Esophagus squamous epithelium (tissue), 5 donors: Measurements from ENCODE around the gene SUSD1. TPM values are rescaled to one million over a fixed set of nuclear protein-coding genes. Genes with fewer than 3 reads are reported as not detected.

Experiments used
- DNase-seq: peaks from one replicate; lab custom pipeline; 2025; lab: John Stamatoyannopoulos, UW
- H3K27ac ChIP-seq, 4 donors: fragments of 200-600 bp; sonication (generic); one replicate each; pipeline ENCODE4 v1.5.1; 2016 to 2019; ENCODE audit warnings: mild to moderate bottlenecking in 1 of 4
- H3K27me3 ChIP-seq, 4 donors: fragments of 200-600 bp; sonication (generic); 1 replicate in 3 of 4; 2 replicates in 1 of 4; pipeline versions ENCODE4 v1.5.1 to v1.6.0; 2017 to 2021; ENCODE audit warnings: antibody characterized with exemption in 1 of 4
- H3K36me3 ChIP-seq, 3 donors: fragments of 200-600 bp; sonication (generic); one replicate each; pipeline ENCODE4 v1.5.1; 2016 to 2019
- H3K4me1 ChIP-seq, 3 donors: fragments of 200-600 bp; sonication (generic); one replicate each; pipeline ENCODE4 v1.5.1; 2017 to 2019
- H3K4me3 ChIP-seq, 4 donors: fragments of 200-600 bp; sonication (generic); 1 replicate in 3 of 4; 2 replicates in 1 of 4; pipeline ENCODE4 v1.5.1; 2016 to 2019; ENCODE audit warnings: mild to moderate bottlenecking in 2 of 4, moderate library complexity in 1 of 4
- H3K9me3 ChIP-seq, 3 donors: fragments of 200-600 bp; sonication (generic); one replicate each; pipeline ENCODE4 v1.5.1; 2016 to 2019
- CTCF ChIP-seq, 6 experiments: fragments of 450-650 bp in 4 of 6; fragments of 200-600 bp in 2 of 6; sonication (generic) in 2 of 6; IDR thresholded peaks; one replicate each; pipeline ENCODE4 v1.5.1; 2016 to 2019; ENCODE audit warnings: antibody characterized with exemption in 6 of 6, mild to moderate bottlenecking in 4 of 6, moderate library complexity in 4 of 6
- POLR2A ChIP-seq, 4 donors: fragments of 450-650 bp; IDR thresholded peaks; one replicate each; pipeline ENCODE4 v1.6.1; 2017; ENCODE audit warnings: antibody characterized with exemption in 4 of 4, mild to moderate bottlenecking in 4 of 4, moderate library complexity in 3 of 4
- WGBS, 2 donors: methylation state at CpG; one replicate each; pipeline ENCODE4 v1.1.5; 2018; 5-methylcytosine and 5-hydroxymethylcytosine counted together
- intact Hi-C: fragments of 100-400 bp; cut with DNase I; formaldehyde crosslinking; loops from one replicate; pipeline ENCODE4 v1.15.0; 2022
- total RNA-seq, 4 donors: library from RNA; depleted of rRNA; stranded (reverse); fragments of >200 nt; gene quantifications; one replicate each; pipeline ENCODE4 v1.1.0, GENCODE V29; 2016
- donor health status: DM: yes; HTN: yes; CAD: no.

Gene SUSD1
- total RNA-seq, 4 donors from 2014 or later, result 5.6 to 6.6 (median 6.5) TPM

- Histone ChIP-seq H3K27ac (no peak overlapping the region), H3K9me3 (no peaks in the 10 kb centered on the region), H3K4me3 (no peak overlapping the region), H3K4me1 (peaks cover 0 to 18% (median 0%) of the 10 kb centered on the region in 3 donors), H3K36me3 (no peaks in the 10 kb centered on the region), H3K27me3 (no peaks in the 10 kb centered on the region)
- TF ChIP-seq CTCF (IDR thresholded peaks at IDR 0.05), result no peak
- no peak for TF ChIP-seq POLR2A (IDR thresholded peaks at IDR 0.05)
- intact Hi-C loops, result loop anchor here (5.0 kb wide), 1 partner anchor 262 kb away; no protein-coding TSS in a partner anchor
- 46 to 48% methylated on average over 9 of the region's 9 CpGs for WGBS, 2 donors
- DNase-seq, result no peak
Measured at GRCh38 chr9:112094948-112095681, 80.0 kb downstream of the SUSD1 start.

- H3K27ac ChIP-seq, result no peak overlapping the region
- DNase-seq, result no peak
- H3K4me3 ChIP-seq, result no peak overlapping the region
- 65 to 75% methylated on average over 2 of the region's 2 CpGs for WGBS, 2 donors
- H3K4me1 ChIP-seq, result peaks cover 0 to 18% (median 0%) of the 10 kb centered on the region in 3 donors
- TF ChIP-seq CTCF (IDR thresholded peaks at IDR 0.05) (no peak), POLR2A (IDR thresholded peaks at IDR 0.05) (no peak)
- no peaks in the 10 kb centered on the region for H3K36me3 ChIP-seq
- intact Hi-C loops, result no loop called here
- H3K27me3 ChIP-seq, result no peaks in the 10 kb centered on the region
- H3K9me3 ChIP-seq, result no peaks in the 10 kb centered on the region
Measured at GRCh38 chr9:112094241-112094640, 80.9 kb downstream of the SUSD1 start.

- Histone ChIP-seq H3K27me3 (no peaks in the 10 kb centered on the region), H3K9me3 (no peaks in the 10 kb centered on the region), H3K4me1 (peaks cover 0 to 18% (median 0%) of the 10 kb centered on the region in 3 donors), H3K27ac (no peak overlapping the region), H3K4me3 (no peak overlapping the region), H3K36me3 (no peaks in the 10 kb centered on the region)
- intact Hi-C loops, result no loop called here
- DNase-seq, result no peak
- WGBS, 2 donors, result 62 to 66% methylated on average over 3 of the region's 3 CpGs
- no peak for TF ChIP-seq CTCF (IDR thresholded peaks at IDR 0.05)
- TF ChIP-seq POLR2A (IDR thresholded peaks at IDR 0.05), result no peak
Measured at GRCh38 chr9:112093870-112094216, 81.3 kb downstream of the SUSD1 start.

GRCh38 chr9:112093147-112093869 lies 81.8 kb downstream of the SUSD1 start:
- DNase-seq, result no peak
- Histone ChIP-seq H3K36me3 (no peaks in the 10 kb centered on the region), H3K27me3 (no peaks in the 10 kb centered on the region), H3K4me1 (peaks cover 0 to 18% (median 0%) of the 10 kb centered on the region in 3 donors), H3K27ac (no peak overlapping the region), H3K9me3 (no peaks in the 10 kb centered on the region), H3K4me3 (no peak overlapping the region)
- intact Hi-C loops, result no loop called here
- TF ChIP-seq POLR2A (IDR thresholded peaks at IDR 0.05), result no peak
- no peak for TF ChIP-seq CTCF (IDR thresholded peaks at IDR 0.05)
- 92 to 100% methylated on average over 4 to 5 of the region's 5 CpGs for WGBS, 2 donors

GRCh38 chr9:112091810-112092209 lies 83.3 kb downstream of the SUSD1 start:
- DNase-seq, result no peak
- H3K36me3 ChIP-seq, result no peaks in the 10 kb centered on the region
- WGBS, 2 donors, result 22 to 45% methylated on average over 1 of the region's 1 CpG
- no peaks in the 10 kb centered on the region for H3K9me3 ChIP-seq
- H3K4me3 ChIP-seq, result no peak overlapping the region
- H3K27ac ChIP-seq, result no peak overlapping the region
- intact Hi-C loops, result no loop called here
- H3K4me1 ChIP-seq, result peaks cover 0 to 11% (median 0%) of the 10 kb centered on the region in 3 donors
- peak in 1 of 6 experiments; percentile 37 for TF ChIP-seq CTCF (IDR thresholded peaks at IDR 0.05)
- TF ChIP-seq POLR2A (IDR thresholded peaks at IDR 0.05), result no peak
- no peaks in the 10 kb centered on the region for H3K27me3 ChIP-seq
